ENCODE measurements around the gene CPT1C.
A peak's percentile ranks its signal among the peaks of the same experiment; 100 is the strongest.

CPT1C gene

DNA sequence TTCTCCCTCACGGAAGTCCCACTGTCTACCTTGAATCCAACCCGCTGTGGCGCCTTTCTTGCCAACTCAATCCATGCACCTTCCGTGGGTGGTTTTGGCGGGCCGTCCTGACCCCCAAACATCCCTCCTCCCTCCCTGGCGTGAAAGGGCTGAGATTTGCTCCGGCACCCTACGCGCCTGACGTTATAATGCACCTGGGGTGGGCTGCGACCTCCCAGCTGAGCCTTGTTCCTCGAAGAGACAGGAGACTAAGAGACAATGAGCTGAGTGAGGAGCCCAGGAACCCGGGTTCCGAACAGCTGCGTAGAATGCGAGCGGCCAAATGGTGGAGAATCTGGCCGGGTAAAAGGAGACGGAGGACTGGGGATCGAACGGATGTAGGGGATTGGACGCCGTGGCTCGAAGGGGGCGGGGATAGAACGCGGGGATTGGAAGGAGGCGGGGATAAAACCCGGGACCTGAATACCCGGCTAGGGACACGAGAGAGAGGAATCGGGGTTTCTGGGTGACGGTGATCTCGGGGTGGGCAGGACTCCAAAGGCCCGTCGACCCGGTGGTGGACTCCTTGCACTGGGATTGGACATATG is at the start of gene CPT1C:
CPT1C (plus strand) TSS at position 461 of the 587 bp plus-strand sequence. CDS start 1,137 bp downstream, outside the sequence.
- DNase-seq, result peak; percentile 89

DNA sequence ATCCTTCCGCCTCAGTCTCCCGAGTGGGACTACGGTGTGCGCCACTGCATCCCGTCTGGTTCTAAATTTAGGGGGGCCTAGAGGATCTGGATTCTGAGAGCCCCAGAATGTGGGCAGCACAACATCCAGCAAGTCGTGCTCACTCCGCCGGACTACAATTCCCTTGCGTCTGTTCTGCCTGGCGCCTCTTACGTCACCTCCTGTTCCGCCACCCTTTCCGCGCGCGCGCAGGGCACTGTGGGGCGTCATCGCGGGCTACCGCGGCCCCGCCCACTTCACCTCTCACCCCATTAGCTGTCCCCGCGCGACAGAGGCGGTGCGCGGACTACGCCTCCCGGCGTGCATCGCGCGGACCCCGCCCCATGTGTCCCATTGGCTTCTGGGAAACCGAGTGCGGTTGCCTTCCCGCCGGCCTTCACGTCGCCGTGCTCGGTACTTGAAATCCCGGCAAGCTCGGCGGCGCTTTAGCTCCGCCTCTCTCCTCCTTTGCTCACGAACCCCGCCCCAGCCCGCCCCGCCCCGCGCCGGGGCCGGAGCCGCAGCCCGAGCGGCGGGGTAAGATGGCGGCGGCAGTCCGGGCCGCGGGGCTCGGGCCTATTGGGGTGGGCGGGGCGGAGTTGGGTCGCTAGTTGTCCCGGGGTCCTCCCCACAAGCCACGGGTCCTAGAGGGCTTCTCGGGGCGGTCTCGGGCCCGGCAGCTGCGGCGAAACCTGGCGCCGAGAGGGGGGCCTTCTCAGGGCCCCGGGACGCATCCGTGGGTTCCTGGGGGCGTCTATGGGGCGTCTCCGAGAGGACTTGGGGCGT is 49.0 kb upstream of the CPT1C start, which contains the start of gene SCAF1:
SCAF1 (plus strand) TSS at position 522 of the 804 bp plus-strand sequence. CDS start 2,818 bp downstream, outside the sequence.
- peak; percentile 96 for DNase-seq

- no peak for DNase-seq
Measured at GRCh38 chr19:49642492-49643035, 48.4 kb upstream of the CPT1C start.

DNA sequence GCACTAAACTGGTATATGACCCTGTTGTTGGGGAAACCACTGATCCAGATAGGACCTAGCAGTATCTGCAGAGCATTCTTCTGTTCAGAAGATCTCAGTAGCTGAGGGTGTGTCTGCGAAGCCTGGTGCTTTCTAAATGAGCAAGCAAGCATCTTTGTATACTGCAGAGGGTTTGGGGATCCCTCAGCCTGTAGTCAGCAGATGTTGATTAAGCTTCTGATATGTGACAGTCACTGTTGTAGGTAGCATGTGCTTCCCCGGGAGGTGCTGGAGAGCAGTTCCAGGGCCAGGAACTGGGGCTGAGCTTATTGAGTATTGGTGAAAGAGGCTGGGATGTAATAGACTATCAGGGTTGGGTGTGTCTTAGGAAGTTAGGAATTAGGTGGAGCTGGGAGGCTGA is 47.5 kb upstream of the CPT1C start:
- DNase-seq, result no peak

- DNase-seq, result no peak
Measured at GRCh38 chr19:49645592-49645991, 45.3 kb upstream of the CPT1C start.

GRCh38 chr19:49645995-49646394 is 44.9 kb upstream of the CPT1C start:
- no peak for DNase-seq

- DNase-seq, result no peak
Measured at GRCh38 chr19:49646586-49646985, 44.3 kb upstream of the CPT1C start.

GRCh38 chr19:49651029-49651819 is 39.7 kb upstream of the CPT1C start:
- no peak for DNase-seq

DNA sequence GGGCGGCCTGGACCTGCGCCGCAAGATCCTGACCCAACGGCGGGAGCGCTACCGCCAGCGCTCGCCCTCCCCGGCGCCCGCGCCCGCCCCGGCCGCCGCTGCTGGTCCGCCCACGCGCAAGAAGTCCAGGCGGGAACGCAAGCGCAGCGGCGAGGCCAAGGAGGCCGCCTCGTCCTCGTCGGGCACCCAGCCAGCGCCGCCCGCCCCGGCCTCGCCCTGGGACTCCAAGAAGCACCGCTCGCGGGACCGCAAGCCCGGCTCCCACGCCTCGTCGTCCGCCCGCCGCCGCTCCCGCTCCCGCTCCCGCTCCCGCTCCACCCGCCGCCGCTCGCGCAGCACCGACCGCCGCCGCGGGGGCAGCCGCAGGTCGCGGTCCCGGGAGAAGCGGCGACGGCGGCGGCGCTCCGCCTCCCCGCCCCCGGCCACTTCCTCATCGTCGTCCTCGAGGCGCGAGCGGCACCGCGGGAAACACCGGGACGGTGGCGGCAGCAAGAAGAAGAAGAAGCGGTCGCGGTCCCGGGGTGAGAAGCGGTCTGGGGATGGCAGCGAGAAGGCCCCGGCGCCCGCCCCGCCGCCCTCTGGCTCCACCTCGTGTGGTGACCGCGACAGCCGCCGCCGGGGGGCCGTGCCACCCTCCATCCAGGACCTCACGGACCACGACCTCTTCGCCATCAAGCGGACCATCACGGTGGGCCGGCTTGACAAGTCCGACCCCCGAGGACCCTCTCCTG is 38.9 kb upstream of the CPT1C start:
- no peak for DNase-seq

DNA sequence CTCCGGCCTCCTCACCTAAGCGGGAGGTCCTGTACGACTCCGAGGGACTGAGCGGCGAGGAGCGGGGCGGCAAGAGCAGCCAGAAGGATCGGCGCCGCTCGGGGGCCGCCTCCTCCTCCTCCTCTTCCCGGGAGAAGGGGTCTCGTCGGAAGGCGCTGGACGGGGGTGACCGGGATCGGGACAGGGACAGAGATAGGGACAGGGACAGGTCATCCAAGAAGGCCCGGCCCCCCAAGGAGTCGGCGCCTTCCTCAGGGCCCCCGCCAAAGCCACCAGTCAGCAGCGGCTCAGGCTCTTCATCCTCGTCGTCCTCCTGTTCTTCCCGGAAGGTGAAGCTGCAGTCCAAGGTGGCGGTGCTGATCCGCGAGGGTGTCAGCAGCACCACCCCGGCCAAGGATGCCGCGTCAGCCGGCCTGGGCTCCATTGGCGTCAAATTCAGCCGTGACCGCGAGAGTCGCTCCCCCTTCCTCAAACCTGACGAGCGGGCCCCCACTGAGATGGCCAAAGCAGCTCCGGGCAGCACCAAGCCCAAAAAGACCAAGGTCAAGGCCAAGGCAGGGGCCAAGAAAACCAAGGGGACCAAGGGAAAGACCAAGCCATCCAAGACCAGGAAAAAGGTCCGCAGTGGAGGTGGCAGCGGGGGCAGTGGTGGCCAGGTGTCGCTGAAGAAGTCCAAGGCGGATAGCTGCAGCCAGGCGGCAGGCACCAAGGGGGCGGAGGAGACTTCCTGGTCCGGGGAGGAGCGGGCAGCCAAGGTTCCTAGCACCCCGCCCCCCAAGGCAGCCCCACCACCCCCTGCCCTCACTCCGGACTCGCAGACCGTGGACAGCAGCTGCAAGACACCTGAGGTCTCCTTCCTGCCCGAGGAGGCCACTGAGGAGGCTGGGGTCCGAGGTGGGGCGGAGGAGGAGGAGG is 38.1 kb upstream of the CPT1C start:
- no peak for DNase-seq

DNA sequence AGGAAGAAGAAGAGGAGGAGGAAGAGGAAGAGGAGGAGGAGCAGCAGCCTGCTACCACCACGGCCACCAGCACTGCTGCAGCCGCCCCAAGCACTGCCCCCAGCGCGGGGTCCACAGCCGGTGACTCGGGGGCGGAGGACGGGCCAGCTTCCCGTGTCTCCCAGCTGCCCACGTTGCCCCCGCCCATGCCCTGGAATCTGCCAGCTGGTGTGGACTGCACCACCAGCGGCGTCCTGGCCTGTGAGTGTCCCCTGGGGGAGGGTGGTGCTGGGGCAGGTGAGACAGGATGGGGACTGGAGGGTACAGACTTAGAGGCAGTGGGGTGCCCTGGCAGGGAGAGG is 37.5 kb upstream of the CPT1C start:
- DNase-seq, result no peak

DNA sequence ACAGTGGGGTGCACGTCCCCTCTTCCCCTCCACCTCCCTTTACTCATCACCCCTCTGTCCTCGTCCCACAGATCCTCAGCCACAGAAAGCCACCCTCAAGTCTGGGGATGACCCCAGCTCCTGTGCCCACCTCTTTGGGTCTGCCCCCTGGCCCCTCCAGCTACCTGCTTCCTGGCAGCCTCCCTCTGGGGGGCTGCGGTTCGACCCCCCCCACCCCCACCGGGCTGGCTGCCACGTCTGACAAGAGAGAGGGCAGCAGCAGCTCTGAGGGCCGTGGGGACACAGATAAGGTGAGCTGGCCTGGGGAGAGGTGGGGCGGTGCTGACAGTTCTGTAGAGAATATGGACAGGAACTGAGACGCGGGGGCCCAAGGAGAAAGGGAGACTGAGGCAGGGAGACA is 36.3 kb upstream of the CPT1C start:
- DNase-seq, result no peak

GRCh38 chr19:49655570-49656455 is 35.1 kb upstream of the CPT1C start:
- no peak for DNase-seq

DNA sequence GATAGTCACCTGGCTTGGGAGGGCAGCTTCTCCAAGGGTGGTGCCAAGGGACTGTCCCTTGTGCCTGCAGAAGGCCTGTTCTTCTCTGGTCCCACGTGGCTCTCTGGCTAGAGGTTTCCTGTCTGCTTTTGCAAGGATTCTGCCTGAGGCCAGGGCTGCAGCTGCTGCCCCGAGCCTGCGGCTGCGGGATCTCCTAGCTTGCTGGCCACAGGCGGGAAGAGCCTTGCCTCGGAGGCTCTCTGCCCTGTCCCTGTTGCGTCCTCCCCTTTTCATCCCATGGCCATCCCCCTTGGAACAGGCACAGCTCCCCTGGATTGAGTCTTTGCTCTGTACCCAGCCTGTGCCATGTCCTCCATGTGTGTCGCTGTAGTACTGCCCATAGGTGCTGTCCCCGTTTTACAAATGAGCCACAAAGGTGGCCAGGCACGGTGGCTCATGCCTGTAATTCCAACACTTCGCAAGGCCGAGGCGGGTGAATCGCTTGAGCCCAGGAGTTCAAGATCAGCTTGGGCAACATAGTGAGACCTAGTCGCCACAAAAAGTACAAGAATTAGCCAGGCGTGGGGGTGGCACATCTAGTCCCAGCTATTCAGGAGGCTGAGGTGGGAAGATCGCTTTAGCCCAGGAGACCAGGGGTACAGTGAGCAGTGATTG is 34.3 kb upstream of the CPT1C start:
- DNase-seq, result no peak

DNA sequence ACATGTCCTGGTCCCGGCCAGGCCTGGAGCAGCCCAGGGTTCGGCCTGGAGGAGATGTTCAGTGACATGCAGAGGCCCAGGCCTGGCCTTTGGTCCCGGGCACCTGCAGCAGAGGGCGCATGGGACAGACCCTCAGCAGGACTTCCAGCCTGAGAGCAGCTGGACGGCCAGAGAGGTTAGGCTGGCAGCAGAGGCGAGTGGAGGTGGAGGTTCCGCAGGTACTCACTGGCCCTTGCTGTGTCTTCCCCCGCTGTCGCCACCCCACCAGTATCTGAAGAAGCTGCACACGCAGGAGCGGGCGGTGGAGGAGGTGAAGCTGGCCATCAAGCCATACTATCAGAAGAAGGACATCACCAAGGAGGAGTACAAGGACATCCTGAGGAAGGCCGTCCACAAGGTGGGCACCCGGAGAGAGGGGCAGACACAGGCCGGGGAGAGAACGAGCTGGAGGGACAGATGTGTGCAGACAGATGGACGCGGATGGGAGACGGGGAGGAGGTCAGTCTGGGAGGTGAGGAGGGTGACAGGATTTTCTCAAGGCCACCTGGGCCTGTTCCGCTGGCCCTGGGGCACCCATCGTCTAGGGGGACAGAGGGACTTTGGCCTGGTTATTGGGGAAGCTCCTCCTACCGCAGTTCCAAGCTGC is 33.3 kb upstream of the CPT1C start:
- DNase-seq, result no peak

- no peak for DNase-seq
Measured at GRCh38 chr19:49658139-49658517, 32.8 kb upstream of the CPT1C start.

GRCh38 chr19:49658566-49659442 is 32.1 kb upstream of the CPT1C start:
- DNase-seq, result no peak

GRCh38 chr19:49660338-49660961 is 30.5 kb upstream of the CPT1C start:
- DNase-seq, result no peak
